Right forelimb (tissue), 1 donor: ENCODE data around the gene TP53BP2.
"Not testable (repeated sequence)": the region's sequence is repeated elsewhere in the genome, so short reads cannot be mapped to it uniquely, and the experiment has no call there.

ENCODE experiments used
- DNase-seq: peaks from one replicate; pipeline ENCODE4 v3.0.0-alpha.2; 2018

The TP53BP2 gene

DNA sequence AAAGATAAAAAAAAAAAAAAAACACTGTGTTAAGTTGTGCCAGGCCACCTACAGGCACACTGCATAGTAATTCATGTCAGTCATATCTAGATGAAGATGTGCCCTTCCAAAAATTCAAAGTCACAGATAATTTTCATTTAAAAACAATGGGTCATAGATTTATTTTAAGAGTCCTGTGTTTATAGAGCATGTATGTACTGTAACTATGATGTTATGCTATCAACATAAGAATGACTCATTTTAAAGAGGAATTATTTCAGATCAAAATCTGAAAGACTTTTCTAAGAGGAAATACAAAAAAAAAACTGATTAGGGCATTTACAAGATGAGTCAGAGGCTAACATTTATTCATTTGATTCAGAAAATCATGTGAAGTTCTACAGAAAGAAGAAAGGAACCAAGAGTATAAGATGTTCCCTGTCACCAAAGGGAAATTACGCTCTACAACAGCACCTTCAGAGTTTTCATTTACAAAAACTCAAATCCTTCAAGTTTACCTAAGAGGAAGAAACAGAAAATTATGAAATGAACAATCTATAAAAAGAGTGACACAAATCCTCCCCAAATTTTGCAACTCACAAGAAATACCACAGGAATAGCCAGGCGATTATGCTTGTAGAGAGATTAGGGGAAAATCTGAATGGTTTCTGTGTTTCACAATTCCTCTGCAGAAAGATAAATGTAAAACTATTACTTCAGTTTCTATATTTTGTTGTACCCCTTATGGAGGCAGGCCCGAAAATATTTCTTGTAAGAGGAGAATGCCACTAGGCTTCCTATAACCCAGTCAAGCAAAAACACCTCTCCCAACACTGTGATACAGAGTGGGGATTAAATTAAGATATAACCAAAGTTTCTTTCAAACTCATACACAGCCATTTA lies 13.8 kb downstream of the TP53BP2 start:
- DNase-seq: no peak

DNA sequence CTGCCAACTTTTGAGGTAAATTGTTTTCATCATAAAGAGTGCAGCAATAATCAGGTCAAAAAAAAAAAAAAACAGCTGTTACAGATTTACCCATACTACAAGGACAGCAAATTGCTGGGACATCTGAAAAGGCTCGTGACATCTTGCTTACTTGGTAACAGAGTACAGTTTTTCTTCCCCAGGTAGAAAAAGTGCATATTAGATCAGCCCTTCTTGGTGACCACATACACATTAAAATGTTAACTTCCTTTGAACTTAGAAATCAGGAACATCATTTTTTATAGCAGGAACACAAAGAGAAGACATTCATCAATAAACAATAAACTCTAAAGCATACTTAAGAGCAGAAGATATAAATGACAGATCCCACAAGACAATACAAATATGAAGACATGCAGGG lies 16.1 kb downstream of the TP53BP2 start:
- no peak for DNase-seq

DNA sequence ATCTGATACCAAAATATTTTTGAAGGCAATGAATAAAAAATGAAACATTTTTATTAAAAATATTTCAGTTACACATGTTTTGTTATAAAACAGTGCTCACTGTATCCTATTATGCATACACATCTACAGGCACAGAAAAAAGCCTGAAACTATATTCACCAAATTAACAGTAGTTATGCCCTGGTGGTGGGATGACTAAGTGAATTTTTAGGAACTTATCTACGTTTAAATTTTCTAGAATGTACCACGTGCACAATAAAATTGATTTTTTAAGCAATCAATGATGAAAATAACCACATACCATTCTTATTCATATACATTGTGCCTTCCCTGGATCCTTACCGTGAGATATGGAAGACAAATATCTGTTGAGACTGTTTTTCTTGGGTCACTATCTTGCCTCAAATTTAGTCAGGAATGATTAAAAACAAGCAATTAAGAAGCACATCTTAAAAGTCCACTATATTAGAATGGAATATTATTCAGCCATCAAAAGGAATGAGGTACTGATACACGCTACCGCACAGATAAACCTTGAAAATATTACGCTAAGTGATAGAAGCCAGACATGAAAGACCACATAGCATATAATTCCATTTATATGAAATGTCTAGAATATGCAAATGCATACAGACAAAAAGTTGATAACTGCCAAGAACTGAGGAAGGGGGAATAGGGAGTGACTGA lies 17.4 kb downstream of the TP53BP2 start:
- no peak for DNase-seq

DNA sequence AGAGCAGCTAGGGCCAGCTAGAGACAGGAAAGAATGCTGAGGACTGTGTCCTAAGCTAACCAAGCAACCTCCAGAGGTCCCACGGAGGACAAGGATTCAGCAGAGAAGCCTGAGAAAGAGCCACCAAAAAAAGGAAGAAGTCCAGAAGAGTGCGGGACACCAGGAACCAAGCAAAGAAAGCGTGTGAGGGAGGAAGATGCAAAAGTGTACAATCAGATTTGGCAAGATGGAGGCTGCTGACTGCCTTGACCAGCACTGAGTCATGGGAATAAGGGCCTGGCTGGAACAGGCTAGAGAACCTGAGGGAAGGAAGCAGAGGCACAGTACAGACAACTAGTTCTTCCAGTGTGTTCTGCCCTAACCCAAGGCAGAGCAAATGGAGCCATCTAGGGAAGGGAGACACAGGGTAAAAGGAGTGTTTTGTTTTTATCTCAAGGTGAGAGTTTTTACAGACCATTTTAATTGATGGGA lies 18.5 kb downstream of the TP53BP2 start:
- no peak for DNase-seq

DNA sequence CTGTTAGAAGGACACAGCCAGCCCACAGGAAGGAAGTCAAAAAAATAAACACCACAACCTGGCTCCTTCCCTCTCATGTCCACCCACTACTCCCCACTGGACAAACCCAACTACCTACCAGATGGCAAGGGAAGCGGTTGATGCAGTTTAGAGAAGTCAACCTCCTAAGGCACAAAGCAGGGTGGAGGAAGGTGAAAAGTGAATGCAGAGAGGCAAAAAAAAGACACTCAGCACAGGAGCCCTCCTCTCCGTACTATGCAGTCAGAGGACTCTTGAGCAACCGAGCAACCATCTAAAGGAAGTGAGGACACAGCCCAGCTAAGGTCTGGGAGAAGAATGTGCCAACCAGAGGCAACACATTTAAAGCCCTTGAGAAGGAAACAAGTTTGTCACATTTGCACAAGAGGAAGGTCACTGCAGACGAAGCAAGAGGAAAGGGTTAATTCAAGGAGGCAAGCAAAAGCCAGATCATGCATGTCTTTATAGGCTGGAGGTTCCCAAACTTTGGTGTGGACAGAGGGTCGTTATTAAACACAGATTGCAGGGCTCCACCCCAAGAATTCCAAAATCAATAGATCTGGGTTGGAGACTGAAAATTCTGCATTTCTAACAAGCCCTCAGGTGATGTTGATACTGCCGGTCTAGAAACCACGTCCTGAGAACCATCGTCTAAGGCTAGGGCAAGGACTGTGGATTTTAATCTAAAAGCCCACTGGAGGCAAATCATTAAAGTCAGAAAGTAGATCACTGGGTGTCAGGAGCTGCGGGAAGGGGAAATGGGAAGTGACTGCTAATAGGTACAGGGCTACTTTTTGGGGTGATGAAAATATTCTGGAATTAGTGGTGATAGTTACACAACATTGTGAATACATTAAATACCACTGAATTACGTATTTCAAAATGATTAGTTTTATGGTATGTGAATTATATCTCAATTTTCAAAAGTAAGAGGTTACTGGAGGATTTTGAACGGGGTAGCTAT lies 19.7 kb downstream of the TP53BP2 start:
- no peak for DNase-seq

DNA sequence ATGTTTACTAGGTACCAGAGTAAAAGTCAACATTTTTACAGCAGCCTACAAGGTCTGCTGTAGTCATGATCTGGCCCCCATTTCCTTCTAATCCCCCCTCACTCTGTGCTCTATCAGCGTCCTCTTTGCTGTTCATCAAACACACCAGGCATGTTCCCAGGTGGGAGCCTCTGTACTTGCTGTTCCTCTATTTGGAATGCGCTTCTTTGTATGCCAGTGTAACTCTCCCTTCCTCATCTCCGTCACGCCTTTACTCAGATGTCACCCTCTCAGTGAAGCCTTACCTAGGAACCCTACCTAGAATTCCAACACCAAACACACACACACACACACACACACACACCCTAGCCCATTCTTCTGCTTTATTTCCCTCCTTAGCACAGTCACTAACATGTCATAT lies 21.0 kb downstream of the TP53BP2 start:
- no peak for DNase-seq

DNA sequence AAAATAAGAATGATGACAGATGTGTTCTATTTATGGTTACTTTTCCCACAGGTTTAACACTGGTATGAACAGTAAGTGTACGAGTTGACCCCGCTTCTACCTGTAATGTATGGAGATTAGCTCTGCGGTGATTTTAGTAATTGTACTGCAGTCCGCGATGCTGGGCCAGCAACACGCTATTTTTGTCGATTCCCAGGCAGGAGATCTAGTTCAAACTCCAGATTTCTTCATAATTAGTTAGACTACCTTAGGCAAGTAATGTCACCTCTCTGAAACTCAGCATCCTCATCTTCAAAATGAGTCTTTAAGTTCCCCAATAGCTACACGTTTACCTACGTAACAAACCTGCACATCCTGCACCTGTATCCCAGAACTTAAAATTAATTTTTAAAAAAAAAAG lies 21.5 kb downstream of the TP53BP2 start:
- no peak for DNase-seq

DNA sequence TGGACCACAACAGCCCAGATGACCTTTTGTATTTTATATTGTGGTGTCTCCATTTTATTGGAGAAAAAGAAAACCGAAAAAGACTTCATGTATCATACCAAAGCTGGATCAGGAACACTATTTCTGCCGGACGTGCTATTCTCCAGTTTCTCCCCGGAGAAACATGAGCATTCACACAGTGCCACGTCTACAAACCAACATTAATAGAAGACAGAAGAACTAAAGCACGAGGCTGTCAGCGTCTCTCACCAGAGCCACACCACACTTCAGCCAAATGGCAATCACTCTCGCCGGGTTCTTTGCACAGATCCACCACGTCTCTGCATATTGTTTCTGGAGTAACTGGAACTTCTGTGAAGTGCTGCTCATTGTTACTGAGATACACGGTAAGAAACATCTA lies 24.8 kb downstream of the TP53BP2 start:
- DNase-seq: no peak

DNA sequence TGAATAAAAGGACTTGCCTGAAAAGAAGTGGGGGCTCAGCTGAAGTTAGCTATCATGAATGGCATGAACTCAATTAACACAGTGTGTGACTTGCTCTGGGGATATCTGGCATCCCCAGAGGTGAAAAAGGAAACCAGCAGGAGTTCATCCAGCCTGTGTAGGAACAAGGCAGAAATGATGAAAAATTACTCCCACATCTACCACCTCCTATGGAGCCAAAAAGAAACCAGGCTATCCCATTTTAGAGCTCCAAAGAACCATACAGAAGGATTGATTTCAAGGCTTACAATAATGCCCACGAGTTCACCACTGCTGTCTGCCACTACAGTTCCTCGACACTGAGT lies 25.3 kb downstream of the TP53BP2 start:
- no peak for DNase-seq

DNA sequence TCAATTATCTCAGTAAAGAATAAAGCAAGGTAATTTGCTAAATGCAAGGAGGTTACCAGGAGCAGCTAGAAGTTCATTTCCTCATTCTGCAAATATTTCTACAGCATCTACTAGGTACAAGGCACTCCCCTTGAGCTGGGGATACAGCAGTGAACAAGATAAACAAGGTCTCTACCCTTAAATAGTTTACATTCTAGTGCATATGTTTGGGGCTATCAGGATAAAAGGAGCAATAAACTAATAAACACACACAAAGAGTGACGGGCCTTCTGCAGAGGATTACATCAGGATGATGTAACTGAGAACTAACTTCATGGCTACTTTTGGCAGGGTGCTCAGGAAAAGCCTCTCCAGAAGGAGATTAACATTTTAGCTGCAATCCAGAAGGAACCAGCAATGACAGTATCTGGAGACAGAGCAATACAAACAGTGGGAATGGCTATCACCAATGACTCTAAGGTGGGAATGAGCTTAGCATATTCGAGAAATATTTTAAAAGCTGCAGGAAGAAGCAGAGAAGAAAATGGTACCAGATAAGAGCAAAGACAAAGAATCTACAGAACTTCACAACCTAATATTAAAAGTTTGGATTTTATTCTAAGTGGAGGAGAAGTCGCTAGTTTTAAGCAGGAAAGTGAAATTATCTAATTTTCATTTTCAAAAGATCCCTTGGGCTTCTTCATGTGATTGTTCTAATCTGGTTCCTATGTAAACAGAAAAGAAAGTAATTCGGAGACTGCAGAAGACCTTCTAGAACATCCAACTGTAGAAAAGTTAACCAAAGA lies 25.8 kb downstream of the TP53BP2 start:
- no peak for DNase-seq

DNA sequence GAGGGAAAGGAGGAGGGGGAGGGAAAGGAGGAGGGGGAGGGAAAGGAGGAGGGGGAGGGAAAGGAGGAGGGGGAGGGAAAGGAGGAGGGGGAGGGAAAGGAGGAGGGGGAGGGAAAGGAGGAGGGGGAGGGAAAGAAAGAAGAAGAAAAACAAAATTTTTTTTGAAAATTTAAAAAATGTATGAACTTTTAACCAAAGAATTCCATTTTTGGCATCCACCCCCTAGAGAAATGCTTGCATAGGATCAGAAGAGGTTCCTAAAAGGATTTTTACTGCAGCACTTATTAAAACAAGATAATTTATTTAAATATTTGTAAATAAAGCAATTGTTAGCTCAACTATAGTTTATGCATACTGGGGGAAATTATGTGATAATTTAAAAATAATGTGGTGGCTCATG lies 28.5 kb downstream of the TP53BP2 start:
- DNase-seq: not testable (repeated sequence)

DNA sequence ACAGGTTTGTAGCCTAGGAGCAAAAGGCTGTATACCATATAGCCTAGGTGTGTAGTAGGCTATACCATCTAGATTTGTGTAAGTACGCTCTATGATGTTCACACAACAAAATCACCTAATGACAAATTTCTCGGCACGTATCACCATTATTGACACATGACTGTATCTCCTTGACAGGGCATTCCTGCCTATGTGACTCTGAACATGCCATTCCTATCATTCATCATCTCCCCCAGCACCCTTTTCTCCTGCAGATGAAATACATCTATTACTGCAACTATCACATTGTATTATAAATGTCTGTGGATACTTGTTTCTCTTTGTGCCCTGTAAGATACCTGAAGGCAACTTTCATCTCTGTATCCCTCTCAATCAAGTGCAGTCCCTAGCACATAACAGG lies 29.9 kb downstream of the TP53BP2 start:
- no peak for DNase-seq

DNA sequence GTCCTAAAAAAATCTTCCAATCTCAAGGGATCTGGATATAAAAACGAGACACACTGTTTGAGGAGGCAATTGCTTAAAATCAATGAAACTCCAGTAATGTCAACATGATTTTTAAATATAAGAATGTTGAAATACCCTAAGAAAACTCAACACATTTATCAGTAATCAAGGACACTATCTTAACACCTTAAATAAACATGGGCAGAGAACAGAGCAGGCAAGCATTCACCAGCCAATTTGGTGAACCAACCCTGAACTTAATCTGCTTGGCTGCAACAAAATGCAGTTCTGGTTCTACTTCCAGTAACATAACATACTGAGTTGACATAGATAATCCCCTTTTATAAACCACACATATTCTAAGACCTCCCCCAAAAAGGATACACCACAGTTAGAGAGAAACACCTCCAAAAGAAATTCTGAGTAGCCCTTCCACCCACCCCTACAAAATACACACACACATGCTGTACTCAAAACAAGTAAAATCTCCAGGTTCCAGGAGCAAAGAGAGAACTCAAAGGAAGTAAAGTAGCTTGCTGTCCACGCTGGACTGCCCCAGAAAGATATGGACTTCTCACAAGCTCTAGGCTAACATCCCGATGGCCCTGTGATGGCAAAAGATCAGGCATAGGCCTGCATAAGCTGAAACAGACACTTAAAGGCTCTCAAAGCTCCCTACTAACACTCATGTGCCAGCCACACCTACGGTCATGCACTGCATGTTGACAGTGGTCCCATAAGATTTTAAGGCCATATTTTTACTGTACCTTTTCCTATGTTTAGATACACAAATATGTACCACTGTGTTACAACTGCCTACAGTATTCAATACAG lies 30.5 kb downstream of the TP53BP2 start:
- DNase-seq: no peak

DNA sequence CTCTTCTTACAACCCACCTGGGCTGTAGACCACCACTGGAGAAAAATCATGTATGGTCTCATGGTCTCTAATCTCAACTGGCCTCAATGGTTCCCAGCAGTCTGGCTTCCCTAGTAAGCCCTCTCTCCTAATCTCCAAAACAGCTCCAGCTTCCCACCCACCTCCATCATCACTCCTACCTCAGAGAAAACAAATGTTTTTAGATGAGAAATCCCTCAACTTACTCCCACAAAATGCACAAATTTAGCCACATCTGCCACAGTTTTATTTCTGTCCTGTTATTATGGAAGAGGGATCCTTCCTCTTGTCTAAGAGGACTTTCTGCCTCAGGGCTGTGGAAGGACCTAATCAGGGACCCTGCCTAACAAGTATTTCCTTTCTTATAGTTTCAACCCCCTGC lies 32.1 kb downstream of the TP53BP2 start:
- DNase-seq: no peak

DNA sequence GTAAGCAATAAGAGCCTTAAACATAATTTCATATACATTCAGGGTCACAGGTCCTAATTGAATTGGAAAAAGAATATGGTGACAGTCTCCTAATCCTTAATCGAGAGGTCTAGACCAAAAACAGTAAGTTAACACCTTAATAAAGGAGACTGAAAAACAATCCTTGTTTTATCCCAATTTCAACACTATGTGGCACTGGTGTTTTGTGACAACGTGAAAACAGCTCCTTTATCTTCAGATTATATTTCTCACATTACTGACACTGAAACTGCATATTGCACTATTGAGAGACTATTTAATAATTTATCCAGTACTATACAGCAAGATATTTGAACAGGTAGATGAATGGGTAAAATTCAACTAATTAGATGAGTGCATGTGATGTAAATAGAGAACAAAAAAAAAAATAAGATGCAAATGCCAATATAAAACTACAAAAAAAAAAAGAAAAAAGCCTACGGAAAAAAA lies 34.1 kb downstream of the TP53BP2 start:
- no peak for DNase-seq

DNA sequence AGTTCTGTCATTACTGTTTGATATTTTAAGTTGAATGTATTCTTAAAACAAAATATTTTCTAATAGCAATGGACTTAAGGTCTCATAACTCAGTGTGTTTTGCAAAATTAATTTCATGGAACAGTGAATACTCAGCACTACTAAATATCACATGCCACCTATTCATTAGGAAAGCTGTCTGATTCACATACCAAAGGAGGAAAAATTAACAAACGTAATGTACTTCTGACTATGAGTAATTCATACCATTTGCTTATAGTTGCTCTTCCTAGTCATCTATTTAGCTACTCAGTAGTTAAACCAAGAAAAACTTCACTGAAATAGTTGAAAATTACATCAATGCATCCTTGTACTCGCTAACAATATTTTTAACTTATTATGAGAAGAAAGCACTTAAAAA lies 35.2 kb downstream of the TP53BP2 start:
- DNase-seq: no peak

DNA sequence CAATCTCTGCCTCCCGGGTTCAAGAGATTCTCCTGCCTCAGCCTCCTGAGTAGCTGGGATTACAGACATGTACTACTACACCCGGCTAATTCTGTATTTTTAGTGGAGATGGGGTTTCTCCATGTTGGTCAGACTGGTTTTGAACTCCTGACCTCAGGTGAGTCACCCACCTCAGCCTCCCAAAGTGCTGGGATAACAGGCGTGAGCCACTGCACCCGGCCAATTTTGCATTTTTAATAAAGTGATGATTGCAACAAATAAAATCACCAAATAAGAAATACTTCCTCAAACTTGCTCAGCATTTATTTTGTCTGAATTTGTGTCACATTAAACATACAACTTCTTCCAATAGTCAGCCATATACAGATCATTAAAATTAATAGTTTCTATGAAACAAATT lies 35.8 kb downstream of the TP53BP2 start:
- DNase-seq: not testable (repeated sequence)

DNA sequence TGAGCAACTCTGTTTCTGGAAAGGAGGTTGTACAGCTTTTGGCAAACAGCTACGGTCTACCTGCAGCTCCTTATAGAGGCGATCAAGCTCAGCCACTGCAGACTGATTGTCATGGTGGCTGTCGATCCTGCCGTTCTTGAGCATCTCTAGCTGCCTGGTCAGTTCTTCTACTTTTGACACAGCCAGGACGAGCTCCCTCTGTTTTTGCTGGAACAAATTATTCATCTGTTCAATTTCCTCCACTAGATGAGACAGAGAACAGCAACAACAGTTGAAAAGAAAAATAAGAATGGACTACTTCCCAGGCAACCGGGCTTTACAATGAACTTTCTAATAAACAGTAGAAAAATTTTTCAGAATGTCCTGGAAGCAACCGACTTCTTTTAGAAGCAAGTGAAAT lies 42.5 kb downstream of the TP53BP2 start:
- DNase-seq: no peak

DNA sequence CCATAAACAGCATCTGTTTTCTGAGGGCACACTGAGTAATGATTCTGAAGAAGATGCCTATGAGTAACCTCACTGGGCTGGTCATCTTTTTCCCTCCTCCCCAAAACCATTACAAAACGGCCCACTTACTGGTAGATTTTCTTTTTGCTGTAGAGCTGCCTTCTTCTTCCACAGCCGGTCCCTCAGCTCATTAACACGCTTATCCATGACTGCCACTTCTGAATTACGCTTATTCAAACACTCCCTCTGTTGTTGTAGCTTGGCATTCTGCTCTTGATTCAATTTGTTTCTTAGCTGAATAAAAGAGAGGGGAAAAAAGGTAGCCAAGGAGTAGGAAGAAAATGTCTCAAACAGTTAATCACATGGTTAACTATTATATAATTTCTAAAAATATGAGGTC lies 43.1 kb downstream of the TP53BP2 start:
- no peak for DNase-seq

DNA sequence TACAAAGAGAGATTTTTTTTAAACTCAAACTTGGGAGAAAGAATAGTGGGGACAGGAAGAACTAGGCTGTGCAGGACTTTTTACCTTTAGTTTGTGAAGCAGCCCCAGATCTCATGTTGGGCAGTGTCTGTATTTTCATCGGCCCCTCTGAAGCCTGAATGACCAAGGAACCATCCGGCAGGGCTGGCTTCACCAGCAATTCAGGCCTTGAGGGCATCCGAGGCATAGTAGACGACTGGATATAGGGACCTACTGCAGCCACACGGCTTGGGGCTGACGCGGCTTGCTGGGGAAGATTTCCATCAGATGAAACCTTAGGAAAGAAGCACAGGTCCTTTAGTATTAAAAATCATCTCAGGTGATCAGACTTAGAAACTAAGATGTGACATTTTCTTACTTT lies 43.7 kb downstream of the TP53BP2 start:
- no peak for DNase-seq

DNA sequence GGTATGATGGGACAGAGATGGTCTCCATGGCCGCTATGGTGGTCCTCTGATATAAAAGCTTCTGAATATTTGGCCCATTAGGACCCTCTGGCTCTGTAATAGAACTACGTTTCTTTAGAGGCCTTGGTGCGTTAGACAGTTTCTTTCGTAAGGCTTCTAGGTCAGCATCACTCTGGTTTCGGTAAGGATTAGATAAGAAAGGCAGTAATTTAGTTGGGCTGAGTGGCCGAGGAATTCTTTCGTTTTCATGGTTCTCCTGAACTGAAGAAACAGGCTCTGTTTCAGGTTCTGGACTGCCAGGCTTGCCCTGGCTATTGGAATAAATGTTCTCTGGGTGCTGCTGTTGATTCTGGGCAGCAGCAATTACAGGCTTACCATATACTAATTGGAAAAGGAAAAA lies 49.5 kb downstream of the TP53BP2 start:
- no peak for DNase-seq
